ENCODE results near the gene PARN.

DNA sequence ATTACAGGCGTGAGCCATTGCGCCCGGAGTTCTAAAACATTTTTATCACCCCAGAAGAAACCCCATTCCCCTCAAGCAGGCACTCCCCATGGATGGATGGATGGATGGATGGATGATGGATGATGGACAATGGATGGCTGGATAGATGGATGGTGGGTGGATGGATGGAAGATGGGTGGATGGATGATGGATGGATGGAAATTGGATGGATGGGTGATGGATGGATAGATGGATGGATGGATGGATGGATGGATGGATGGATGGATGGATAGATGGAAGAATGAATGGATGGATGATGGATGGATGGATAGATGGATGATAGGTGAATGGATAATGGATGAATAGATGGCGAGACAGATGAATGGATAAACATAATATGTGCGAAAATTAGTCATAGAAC, 47.6 kb upstream of the PARN start:
- TF ChIP-seq, protein P1, sequence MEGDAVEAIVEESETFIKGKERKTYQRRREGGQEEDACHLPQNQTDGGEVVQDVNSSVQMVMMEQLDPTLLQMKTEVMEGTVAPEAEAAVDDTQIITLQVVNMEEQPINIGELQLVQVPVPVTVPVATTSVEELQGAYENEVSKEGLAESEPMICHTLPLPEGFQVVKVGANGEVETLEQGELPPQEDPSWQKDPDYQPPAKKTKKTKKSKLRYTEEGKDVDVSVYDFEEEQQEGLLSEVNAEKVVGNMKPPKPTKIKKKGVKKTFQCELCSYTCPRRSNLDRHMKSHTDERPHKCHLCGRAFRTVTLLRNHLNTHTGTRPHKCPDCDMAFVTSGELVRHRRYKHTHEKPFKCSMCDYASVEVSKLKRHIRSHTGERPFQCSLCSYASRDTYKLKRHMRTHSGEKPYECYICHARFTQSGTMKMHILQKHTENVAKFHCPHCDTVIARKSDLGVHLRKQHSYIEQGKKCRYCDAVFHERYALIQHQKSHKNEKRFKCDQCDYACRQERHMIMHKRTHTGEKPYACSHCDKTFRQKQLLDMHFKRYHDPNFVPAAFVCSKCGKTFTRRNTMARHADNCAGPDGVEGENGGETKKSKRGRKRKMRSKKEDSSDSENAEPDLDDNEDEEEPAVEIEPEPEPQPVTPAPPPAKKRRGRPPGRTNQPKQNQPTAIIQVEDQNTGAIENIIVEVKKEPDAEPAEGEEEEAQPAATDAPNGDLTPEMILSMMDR (IDR thresholded peaks at IDR 0.05), result no peak
- no peak for TF ChIP-seq POLR2A (IDR thresholded peaks at IDR 0.05)
